Karpas-422 (cell line): Measurements from ENCODE around the gene SMYD4. TPM values are rescaled to one million over a fixed set of nuclear protein-coding genes. Genes with fewer than 3 reads are reported as not detected.

Source experiments
- DNase-seq: peaks from one replicate; pipeline ENCODE4 v3.0.0-alpha.2; 2015
- H2AFZ ChIP-seq: fragments of 200-600 bp; sonication (generic); 2 replicates; pipeline ENCODE4 v1.6.1; 2014; ENCODE audit warnings: antibody characterized with exemption, low read length, mixed read lengths
- H3K27ac ChIP-seq: fragments of 200-600 bp; sonication (generic); 2 replicates; pipeline ENCODE4 v1.5.1; 2014; ENCODE audit warnings: mild to moderate bottlenecking, low read length, moderate library complexity
- H3K27me3 ChIP-seq: fragments of 200-600 bp; sonication (generic); 2 replicates; pipeline ENCODE4 v1.6.1; 2014; ENCODE audit warnings: low read length, mixed read lengths
- H3K36me3 ChIP-seq: fragments of 200-600 bp; sonication (generic); 2 replicates; pipeline ENCODE4 v1.6.1; 2014; ENCODE audit warnings: low read length, mixed read lengths; ENCODE audit not compliant: insufficient read depth
- H3K4me1 ChIP-seq: fragments of 200-600 bp; sonication (generic); 2 replicates; pipeline ENCODE4 v1.6.1; 2014; ENCODE audit warnings: mild to moderate bottlenecking, low read length, mixed read lengths
- H3K4me2 ChIP-seq: fragments of 200-600 bp; sonication (generic); 2 replicates; pipeline ENCODE4 v1.6.1; 2014; ENCODE audit warnings: low read length, low read depth, mild to moderate bottlenecking; ENCODE audit not compliant: poor library complexity, severe bottlenecking
- H3K4me3 ChIP-seq: fragments of 200-600 bp; sonication (generic); 2 replicates; pipeline ENCODE4 v1.5.1; 2014; ENCODE audit warnings: mild to moderate bottlenecking, antibody characterized with exemption, low read length, mixed read lengths
- H3K79me2 ChIP-seq: fragments of 200-600 bp; sonication (generic); 2 replicates; pipeline ENCODE4 v1.6.1; 2014; ENCODE audit warnings: mild to moderate bottlenecking, low read length, mixed read lengths
- H3K9ac ChIP-seq: fragments of 200-600 bp; sonication (generic); 2 replicates; pipeline ENCODE4 v1.6.0; 2014; ENCODE audit warnings: low read length
- H3K9me2 ChIP-seq: fragments of 200-600 bp; sonication (generic), shearing (Covaris generic); replicated peaks from 2 replicates; pipeline ENCODE4 v1.6.0; 2014; ENCODE audit warnings: mild to moderate bottlenecking, low read length, moderate library complexity; ENCODE audit not compliant: insufficient read depth
- H3K9me3 ChIP-seq: fragments of 300-700, 200-600 bp; sonication (generic); 2 replicates; pipeline ENCODE4 v1.6.1; 2014; ENCODE audit warnings: low read length, mixed read lengths
- H4K20me1 ChIP-seq: fragments of 200-600 bp; sonication (generic); 2 replicates; pipeline ENCODE4 v1.6.1; 2014; ENCODE audit warnings: mild to moderate bottlenecking, antibody characterized with exemption, low read length, low read depth; ENCODE audit not compliant: insufficient read depth
- total RNA-seq: library from RNA; depleted of rRNA; stranded (reverse); fragments of >200 nt; shearing (Covaris generic); gene quantifications from 2 replicates; pipeline ENCODE4 v1.2.3, GENCODE V29; 2014; ENCODE audit warnings: low replicate concordance; rRNA removed

The SMYD4 gene, protein sequence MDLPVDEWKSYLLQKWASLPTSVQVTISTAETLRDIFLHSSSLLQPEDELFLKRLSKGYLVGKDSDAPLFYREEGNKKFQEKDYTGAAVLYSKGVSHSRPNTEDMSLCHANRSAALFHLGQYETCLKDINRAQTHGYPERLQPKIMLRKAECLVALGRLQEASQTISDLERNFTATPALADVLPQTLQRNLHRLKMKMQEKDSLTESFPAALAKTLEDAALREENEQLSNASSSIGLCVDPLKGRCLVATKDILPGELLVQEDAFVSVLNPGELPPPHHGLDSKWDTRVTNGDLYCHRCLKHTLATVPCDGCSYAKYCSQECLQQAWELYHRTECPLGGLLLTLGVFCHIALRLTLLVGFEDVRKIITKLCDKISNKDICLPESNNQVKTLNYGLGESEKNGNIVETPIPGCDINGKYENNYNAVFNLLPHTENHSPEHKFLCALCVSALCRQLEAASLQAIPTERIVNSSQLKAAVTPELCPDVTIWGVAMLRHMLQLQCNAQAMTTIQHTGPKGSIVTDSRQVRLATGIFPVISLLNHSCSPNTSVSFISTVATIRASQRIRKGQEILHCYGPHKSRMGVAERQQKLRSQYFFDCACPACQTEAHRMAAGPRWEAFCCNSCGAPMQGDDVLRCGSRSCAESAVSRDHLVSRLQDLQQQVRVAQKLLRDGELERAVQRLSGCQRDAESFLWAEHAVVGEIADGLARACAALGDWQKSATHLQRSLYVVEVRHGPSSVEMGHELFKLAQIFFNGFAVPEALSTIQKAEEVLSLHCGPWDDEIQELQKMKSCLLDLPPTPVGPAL
- total RNA-seq, result 13.9 and 23.2 TPM in 2 replicates

DNA sequence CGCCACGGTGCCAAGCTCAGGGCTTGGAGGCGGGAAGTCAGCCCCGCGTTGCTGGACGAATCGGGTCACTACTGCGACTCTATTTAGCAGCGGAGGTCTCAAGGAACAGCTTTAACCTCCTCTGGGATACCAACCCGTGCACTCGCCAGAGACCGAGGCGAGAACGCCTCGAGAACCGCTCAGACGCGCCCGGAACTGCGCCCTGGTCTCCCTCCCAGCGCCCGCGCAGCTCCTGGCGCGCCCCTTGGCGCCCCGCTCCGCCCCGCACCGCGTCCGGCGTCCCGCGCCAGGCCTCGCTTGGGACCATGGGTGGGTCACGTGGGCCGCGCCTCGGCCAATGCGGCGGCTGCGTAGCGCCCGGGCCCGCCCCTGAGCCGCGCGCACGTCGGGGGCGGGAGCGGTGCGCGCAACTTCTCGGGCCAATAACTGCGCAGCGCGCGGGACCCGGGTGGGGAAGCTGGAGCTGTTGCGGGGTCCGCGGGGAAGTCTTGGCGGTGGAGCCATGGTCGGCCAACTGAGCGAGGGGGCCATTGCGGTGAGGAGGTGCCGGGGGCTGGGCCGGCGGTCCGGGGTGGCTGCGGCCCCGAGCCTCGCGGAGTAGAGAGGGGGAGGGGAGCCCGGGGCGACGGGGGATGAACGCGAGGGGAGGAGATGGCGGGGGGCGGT lies at the start of gene SMYD4, which contains the start of gene RPA1:
Gene SMYD4, minus strand, starts transcription at position 311 of the 666 bp plus-strand sequence. CDS start 1,908 bp downstream, outside the sequence.
Gene RPA1, plus strand, starts transcription at position 414 of the 666 bp plus-strand sequence. Its CDS starts 89 bp downstream, at position 503.
- Histone ChIP-seq H3K4me3 (peak within 1 kb of the TSS; percentile 88), H3K79me2 (peaks cover 76% of the 10 kb centered on the region), H3K9ac (peak within 1 kb of the TSS; percentile 94), H3K4me2 (peak within 1 kb of the TSS; percentile 99), H2AFZ (peak within 1 kb of the TSS; percentile 77; the same call in 1 of the 2 replicates), H3K27me3 (no peaks in the 10 kb centered on the region), H3K9me2 (no peaks in the 10 kb centered on the region), H3K4me1 (peaks cover 44% of the 10 kb centered on the region), H3K36me3 (peaks cover 15% of the 10 kb centered on the region; the same call in 1 of the 2 replicates), H3K27ac (peak within 1 kb of the TSS; percentile 56), H3K9me3 (no peaks in the 10 kb centered on the region), H4K20me1 (no peaks in the 10 kb centered on the region)
- DNase-seq, result peak; percentile 96

DNA sequence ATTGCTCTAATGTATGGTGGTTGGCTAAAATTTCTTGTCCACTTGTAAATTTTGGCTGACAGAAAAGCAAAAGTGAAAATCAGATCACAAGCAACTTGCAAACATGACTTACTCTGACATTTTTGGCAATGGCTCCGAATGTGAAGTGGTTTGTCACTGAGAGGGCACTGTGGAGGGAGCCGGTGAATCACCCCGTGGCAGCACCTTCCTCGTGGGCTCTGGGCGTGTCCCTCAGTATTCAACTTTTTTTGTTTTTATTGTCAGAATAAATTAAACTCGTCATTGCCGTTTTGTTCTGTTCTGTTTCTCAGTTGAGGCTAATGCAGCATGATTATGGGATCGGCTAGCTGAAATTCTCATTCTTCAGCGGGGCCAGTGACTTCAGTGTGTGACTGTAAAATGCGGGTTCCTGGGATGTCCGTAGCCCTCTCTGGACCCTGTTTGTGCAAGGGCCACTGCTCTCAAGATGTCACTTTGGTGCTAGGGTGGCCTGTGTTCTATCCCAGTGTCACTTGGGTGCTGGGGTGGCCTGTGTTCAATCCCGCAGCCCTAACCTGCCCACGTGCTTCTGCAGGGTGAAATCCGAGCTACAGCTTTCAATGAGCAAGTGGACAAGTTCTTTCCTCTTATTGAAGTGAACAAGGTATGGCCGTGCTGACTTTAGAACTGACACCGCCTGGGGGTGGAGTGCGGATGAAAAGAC lies 48.9 kb upstream of the SMYD4 start:
- H3K4me1 ChIP-seq, result no peaks in the 10 kb centered on the region
- no peaks in the 10 kb centered on the region for H4K20me1 ChIP-seq
- no peaks in the 10 kb centered on the region; the same call in none of the 2 replicates for H3K79me2 ChIP-seq
- H3K4me3 ChIP-seq, result no peak overlapping the region
- no peak overlapping the region for H2AFZ ChIP-seq
- no peaks in the 10 kb centered on the region for H3K27me3 ChIP-seq
- H3K9me3 ChIP-seq, result no peaks in the 10 kb centered on the region
- H3K36me3 ChIP-seq, result peaks cover 36% of the 10 kb centered on the region
- DNase-seq, result no peak
- H3K9ac ChIP-seq, result no peak overlapping the region
- H3K27ac ChIP-seq, result no peak overlapping the region
- H3K9me2 ChIP-seq, result no peaks in the 10 kb centered on the region
- H3K4me2 ChIP-seq, result no peak overlapping the region

DNA sequence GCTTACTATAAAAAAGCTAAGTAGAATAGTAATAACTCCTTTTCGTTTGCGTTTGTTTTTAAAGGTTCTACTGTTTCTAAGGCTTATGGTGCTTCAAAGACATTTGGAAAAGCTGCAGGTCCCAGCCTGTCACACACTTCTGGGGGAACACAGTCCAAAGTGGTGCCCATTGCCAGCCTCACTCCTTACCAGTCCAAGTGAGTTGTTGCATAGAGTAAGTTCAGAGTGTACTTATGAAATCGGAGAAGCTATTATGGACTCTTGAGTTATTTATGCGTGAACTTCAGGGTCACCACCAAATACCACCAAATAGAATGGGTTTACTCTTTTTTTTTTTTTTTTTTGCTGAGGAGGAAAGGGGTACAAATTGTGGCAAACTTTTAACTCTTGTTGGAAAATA lies 45.9 kb upstream of the SMYD4 start:
- no peaks in the 10 kb centered on the region for H3K9me2 ChIP-seq
- no peaks in the 10 kb centered on the region for H4K20me1 ChIP-seq
- H3K27me3 ChIP-seq, result no peaks in the 10 kb centered on the region
- H2AFZ ChIP-seq, result no peak overlapping the region
- H3K9ac ChIP-seq, result no peak overlapping the region
- H3K9me3 ChIP-seq, result no peaks in the 10 kb centered on the region
- H3K79me2 ChIP-seq, result no peaks in the 10 kb centered on the region; the same call in 1 of the 2 replicates
- H3K4me1 ChIP-seq, result no peaks in the 10 kb centered on the region
- no peak overlapping the region for H3K4me3 ChIP-seq
- peaks cover 43% of the 10 kb centered on the region; the same call in 1 of the 2 replicates for H3K36me3 ChIP-seq
- no peak for DNase-seq
- no peak overlapping the region for H3K27ac ChIP-seq
- no peak overlapping the region for H3K4me2 ChIP-seq

DNA sequence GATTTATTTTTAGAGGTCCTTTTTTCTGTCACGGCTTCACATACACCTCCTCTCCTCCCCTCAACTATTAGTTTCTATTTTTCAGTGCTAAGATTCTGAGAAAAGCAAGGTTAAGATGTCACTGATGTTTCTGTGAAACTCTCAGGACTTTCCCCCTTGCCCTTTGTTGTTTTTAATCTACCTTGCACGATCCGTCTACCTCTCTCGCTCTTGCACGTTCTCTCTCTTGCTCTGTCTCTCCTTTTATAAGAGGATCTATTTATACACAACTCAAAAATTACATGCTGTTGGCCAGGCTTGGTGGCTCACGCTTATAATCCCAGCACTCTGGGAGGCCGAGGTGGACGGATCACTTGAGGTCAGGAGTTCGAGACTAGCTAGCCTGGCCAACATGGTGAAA lies 43.7 kb upstream of the SMYD4 start:
- Histone ChIP-seq H3K27me3 (no peaks in the 10 kb centered on the region), H3K36me3 (peaks cover 30% of the 10 kb centered on the region; the same call in 1 of the 2 replicates), H3K9ac (no peak overlapping the region), H3K4me1 (no peaks in the 10 kb centered on the region), H3K4me2 (no peak overlapping the region), H3K79me2 (no peaks in the 10 kb centered on the region; the same call in 1 of the 2 replicates), H3K27ac (no peak overlapping the region), H4K20me1 (no peaks in the 10 kb centered on the region), H3K9me2 (no peaks in the 10 kb centered on the region), H2AFZ (no peak overlapping the region), H3K4me3 (no peak overlapping the region), H3K9me3 (no peaks in the 10 kb centered on the region)
- DNase-seq, result no peak

DNA sequence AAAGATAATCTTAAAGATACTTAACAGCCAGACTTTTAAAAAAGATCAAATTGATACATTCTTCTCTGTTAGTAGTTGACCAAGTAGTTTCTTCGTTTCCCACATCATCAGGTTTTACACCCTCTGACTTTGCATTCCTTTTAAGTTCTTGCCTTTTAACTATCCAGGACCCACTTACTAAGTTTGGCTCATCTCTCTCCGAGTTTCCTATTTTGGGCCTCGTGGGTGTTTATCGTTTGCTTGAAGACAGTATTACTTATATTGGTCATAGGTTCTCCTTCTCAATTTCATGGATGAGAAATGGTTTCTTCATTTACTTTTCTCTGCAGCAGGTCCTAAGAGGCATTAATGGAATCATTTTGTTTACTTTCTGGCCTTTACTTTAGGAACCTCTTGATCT lies 43.3 kb upstream of the SMYD4 start:
- H3K4me1 ChIP-seq, result no peaks in the 10 kb centered on the region
- H3K27ac ChIP-seq, result no peak overlapping the region
- H3K9ac ChIP-seq, result no peak overlapping the region
- H3K36me3 ChIP-seq, result peaks cover 30% of the 10 kb centered on the region; the same call in 1 of the 2 replicates
- no peak overlapping the region for H3K4me3 ChIP-seq
- H2AFZ ChIP-seq, result no peak overlapping the region
- no peaks in the 10 kb centered on the region for H3K9me3 ChIP-seq
- peaks cover 3% of the 10 kb centered on the region for H3K79me2 ChIP-seq
- no peaks in the 10 kb centered on the region for H3K27me3 ChIP-seq
- no peaks in the 10 kb centered on the region for H4K20me1 ChIP-seq
- no peak for DNase-seq
- no peaks in the 10 kb centered on the region for H3K9me2 ChIP-seq
- H3K4me2 ChIP-seq, result no peak overlapping the region

DNA sequence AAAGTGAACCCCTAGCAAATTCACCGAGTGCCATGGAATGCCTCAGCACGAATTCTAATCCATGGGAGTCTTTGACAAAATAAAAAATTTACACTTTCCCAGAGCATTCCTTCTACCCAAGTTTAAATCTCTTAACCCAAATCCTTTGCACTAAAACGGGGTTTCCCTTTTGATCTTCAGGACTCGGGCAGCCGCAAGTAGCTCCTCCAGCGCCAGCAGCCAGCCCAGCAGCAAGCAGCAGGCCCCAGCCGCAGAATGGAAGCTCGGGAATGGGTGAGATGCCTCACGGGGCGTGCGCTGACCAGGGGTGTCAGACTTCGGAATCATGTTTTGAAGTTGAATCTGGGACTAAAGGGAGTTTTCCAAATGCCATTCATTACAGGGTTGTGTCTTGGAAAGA lies 42.6 kb upstream of the SMYD4 start:
- Histone ChIP-seq H3K36me3 (peaks cover 27% of the 10 kb centered on the region; the same call in 1 of the 2 replicates), H3K9me3 (no peaks in the 10 kb centered on the region), H4K20me1 (no peaks in the 10 kb centered on the region), H3K4me3 (no peak overlapping the region), H3K4me1 (no peaks in the 10 kb centered on the region), H3K4me2 (no peak overlapping the region), H3K9me2 (no peaks in the 10 kb centered on the region), H3K9ac (no peak overlapping the region), H3K79me2 (peaks cover 9% of the 10 kb centered on the region), H3K27me3 (no peaks in the 10 kb centered on the region), H2AFZ (no peak overlapping the region), H3K27ac (no peak overlapping the region)
- DNase-seq, result no peak

DNA sequence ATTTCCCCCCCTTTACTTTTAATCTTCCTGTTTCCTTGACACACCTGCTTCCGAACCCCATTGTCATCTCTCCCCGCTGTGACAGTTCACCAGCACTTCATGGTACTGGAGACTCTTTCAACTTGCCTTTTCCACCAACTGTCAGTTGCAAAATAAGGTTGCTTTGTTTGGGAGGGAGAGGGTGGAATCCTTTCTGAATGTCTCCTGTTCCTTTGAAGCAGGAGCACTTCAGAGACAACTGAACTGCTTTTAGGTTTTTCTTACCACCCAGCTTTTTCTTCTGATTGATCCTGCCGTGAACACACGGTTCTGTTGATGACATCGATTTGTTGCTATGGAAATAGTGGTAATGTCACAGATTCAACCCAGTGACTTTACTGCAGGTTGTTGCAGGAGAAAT lies 42.1 kb upstream of the SMYD4 start:
- Histone ChIP-seq H3K9ac (no peak overlapping the region), H3K4me3 (no peak overlapping the region), H3K36me3 (peaks cover 23% of the 10 kb centered on the region; the same call in 1 of the 2 replicates), H3K27me3 (no peaks in the 10 kb centered on the region), H2AFZ (no peak overlapping the region), H3K9me2 (no peaks in the 10 kb centered on the region), H3K79me2 (peaks cover 14% of the 10 kb centered on the region), H3K4me1 (no peaks in the 10 kb centered on the region), H3K9me3 (no peaks in the 10 kb centered on the region), H3K27ac (no peak overlapping the region), H4K20me1 (no peaks in the 10 kb centered on the region), H3K4me2 (no peak overlapping the region)
- no peak for DNase-seq
